ENCODE data around the gene CHMP3. TPM values are rescaled to one million over a fixed set of nuclear protein-coding genes. Genes with fewer than 3 reads are reported as not detected.

The CHMP3 gene
- total RNA-seq, 2 donors from 2014 or later: 138 to 139 TPM

- no peak overlapping the region for H3K27ac ChIP-seq
- no peak for DNase-seq (ENCODE audit: low spot score)
- no peaks in the 10 kb centered on the region for H3K27me3 ChIP-seq (replicated peaks; ENCODE audit: insufficient read depth)
- no peak overlapping the region for H3K4me3 ChIP-seq
- H3K36me3 ChIP-seq: peaks cover 43% of the 10 kb centered on the region
- peaks cover 0 to 12% of the 10 kb centered on the region in 2 donors for H3K4me1 ChIP-seq (ENCODE audit: control insufficient read depth in 1 of 2, low read depth in 2 of 2)
- TF ChIP-seq, protein P1, sequence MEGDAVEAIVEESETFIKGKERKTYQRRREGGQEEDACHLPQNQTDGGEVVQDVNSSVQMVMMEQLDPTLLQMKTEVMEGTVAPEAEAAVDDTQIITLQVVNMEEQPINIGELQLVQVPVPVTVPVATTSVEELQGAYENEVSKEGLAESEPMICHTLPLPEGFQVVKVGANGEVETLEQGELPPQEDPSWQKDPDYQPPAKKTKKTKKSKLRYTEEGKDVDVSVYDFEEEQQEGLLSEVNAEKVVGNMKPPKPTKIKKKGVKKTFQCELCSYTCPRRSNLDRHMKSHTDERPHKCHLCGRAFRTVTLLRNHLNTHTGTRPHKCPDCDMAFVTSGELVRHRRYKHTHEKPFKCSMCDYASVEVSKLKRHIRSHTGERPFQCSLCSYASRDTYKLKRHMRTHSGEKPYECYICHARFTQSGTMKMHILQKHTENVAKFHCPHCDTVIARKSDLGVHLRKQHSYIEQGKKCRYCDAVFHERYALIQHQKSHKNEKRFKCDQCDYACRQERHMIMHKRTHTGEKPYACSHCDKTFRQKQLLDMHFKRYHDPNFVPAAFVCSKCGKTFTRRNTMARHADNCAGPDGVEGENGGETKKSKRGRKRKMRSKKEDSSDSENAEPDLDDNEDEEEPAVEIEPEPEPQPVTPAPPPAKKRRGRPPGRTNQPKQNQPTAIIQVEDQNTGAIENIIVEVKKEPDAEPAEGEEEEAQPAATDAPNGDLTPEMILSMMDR (IDR thresholded peaks at IDR 0.05): no peak
- no peaks in the 10 kb centered on the region for H3K9me3 ChIP-seq
- ATAC-seq (ENCODE audit: insufficient number of reproducible peaks, low FRiP score, low read depth): no peak
Observed at GRCh38 chr2:86466306-86466705, 96.9 kb downstream of the CHMP3 start.

DNA sequence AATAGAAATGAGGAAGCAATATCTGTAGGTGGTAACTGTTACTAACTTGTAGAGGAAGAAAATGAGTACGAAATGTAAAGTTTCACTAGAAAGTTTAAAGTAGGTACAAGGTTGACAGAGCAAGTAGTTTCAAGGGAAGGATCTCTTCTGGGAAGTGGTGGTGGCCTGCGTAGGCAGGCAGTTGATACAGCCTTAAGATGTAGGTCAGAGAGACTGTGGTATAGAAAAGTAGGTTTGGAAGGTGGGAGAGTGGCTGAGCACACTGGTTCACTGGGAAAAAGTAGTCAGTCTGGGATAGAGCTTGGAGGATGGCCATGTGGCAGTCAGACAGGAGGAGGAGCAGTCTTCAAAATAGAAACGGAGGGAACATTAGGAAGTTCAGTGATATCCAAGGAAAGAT, 98.6 kb downstream of the CHMP3 start:
- no peak overlapping the region for H3K27ac ChIP-seq
- no peak overlapping the region for H3K4me3 ChIP-seq
- ATAC-seq (ENCODE audit: insufficient number of reproducible peaks, low FRiP score, low read depth): no peak
- TF ChIP-seq, protein P1 (IDR thresholded peaks at IDR 0.05): no peak
- DNase-seq (ENCODE audit: low spot score): no peak
- H3K27me3 ChIP-seq (replicated peaks; ENCODE audit: insufficient read depth): no peaks in the 10 kb centered on the region
- peaks cover 0 to 12% of the 10 kb centered on the region in 2 donors for H3K4me1 ChIP-seq (ENCODE audit: control insufficient read depth in 1 of 2, low read depth in 2 of 2)
- no peaks in the 10 kb centered on the region for H3K9me3 ChIP-seq
- H3K36me3 ChIP-seq: peaks cover 51% of the 10 kb centered on the region

DNA sequence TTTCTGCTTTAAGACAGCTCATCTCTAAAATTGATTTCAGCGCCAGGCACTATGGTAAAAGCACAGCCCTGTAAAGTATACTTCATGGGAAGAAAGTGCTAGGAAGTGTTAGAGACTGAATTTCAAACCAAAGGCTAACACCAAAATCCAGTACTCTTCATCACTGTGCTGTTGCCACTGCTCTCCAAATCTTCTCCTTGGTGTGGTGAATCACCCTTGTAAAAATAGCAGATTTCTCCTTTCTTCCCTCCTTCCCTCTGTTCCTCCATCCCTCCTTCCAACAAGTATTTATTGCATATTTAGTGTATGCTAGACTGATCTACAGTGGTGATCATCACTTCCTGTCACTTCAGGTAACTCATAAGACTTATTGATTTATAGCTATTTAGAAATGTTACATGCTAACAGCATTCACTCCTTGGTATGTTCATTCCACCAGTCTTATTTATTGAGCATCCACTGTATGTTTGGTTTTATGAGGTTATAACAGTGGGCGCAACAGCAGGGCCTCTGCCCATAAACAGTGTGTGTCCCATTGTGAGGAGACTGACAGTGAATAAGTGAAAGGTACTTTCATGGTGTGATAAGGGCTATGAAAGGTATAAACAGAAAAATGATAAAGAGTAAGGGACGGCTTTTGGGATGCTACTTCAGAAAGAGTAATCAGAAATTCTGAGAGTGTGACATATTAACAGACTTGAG, 102.0 kb downstream of the CHMP3 start:
- no peak for ATAC-seq (ENCODE audit: insufficient number of reproducible peaks, low FRiP score, low read depth)
- Histone ChIP-seq H3K4me1 (ENCODE audit: control insufficient read depth in 1 of 2, low read depth in 2 of 2) (peaks cover 0 to 12% of the 10 kb centered on the region in 2 donors), H3K36me3 (peaks cover 67% of the 10 kb centered on the region), H3K9me3 (no peaks in the 10 kb centered on the region), H3K27ac (no peak overlapping the region), H3K4me3 (no peak overlapping the region), H3K27me3 (replicated peaks; ENCODE audit: insufficient read depth) (no peaks in the 10 kb centered on the region)
- no peak for DNase-seq (ENCODE audit: low spot score)
- TF ChIP-seq, protein P1 (IDR thresholded peaks at IDR 0.05): no peak

DNA sequence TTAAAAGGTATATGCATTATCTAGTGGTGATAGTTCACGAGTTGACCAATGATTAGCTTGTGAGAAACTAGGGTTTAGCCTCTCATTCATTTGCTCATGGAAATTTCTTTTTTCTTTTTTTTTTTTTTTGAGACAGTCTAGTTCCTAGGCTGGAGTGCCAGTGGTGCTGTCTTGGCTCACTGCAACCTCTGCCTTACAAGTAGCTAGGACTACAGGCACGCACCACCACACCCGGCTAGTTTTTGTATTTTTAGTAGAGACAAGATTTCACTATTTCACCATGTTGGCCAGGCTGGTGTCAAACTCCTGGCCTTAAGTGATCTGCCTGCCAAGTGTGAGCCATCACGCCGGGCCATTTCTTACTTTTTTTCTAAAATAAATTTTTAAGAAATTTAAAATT, 108.1 kb downstream of the CHMP3 start:
- ATAC-seq (ENCODE audit: insufficient number of reproducible peaks, low FRiP score, low read depth) (no peak), DNase-seq (ENCODE audit: low spot score) (no peak)
- Histone ChIP-seq H3K4me3 (no peak overlapping the region), H3K36me3 (peaks cover 46% of the 10 kb centered on the region), H3K27ac (no peak overlapping the region), H3K9me3 (no peaks in the 10 kb centered on the region), H3K27me3 (replicated peaks; ENCODE audit: insufficient read depth) (no peaks in the 10 kb centered on the region), H3K4me1 (ENCODE audit: control insufficient read depth in 1 of 2, low read depth in 2 of 2) (peaks cover 0 to 19% of the 10 kb centered on the region in 2 donors)
- TF ChIP-seq, protein P1 (IDR thresholded peaks at IDR 0.05): no peak

DNA sequence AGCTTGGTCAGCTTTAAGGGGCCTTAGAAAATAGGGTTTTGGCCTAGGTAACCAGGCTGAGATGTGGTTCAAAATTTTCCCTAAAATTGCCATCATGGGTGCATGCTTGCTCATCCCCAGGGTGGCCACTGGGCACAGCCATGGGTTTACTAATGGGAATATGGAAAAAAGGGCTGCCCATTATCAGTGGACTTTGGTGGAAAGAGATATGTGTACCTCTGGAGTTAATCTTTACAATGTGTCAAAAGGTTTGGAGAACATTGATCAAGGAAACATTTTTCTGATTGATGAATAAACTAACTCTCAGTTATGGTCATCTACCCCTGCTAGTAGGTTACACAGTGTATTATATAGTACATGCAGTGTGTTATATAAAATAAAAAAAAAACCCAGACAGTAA, 109.0 kb downstream of the CHMP3 start:
- H3K9me3 ChIP-seq: no peaks in the 10 kb centered on the region
- H3K36me3 ChIP-seq: peaks cover 48% of the 10 kb centered on the region
- TF ChIP-seq, protein P1 (IDR thresholded peaks at IDR 0.05): no peak
- no peak overlapping the region for H3K4me3 ChIP-seq
- DNase-seq (ENCODE audit: low spot score): no peak
- H3K4me1 ChIP-seq (ENCODE audit: control insufficient read depth in 1 of 2, low read depth in 2 of 2): peaks cover 0 to 23% of the 10 kb centered on the region in 2 donors
- ATAC-seq (ENCODE audit: insufficient number of reproducible peaks, low FRiP score, low read depth): no peak
- H3K27me3 ChIP-seq (replicated peaks; ENCODE audit: insufficient read depth): no peaks in the 10 kb centered on the region
- no peak overlapping the region for H3K27ac ChIP-seq
